Measurements from ENCODE around the gene HYCC1.

HYCC1 gene

DNA sequence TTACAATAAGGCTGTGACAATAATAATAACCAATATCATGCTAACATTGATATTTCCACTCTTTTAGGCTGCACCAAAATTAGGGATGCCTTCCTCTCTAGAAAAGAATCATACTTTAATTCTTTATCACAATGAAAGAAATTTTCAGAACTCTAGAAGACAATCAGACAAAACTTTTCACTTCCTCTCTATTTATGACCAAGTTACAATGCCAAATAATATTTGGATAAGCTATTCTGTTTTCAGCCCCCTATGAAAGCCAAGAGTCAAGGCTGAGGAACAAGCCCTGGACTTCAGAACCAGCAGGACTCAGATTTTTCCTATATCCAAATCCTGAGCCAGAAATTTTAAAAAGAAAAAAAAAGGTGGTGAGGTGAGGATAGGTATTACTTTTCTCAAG is 4.6 kb downstream of the HYCC1 start:
- ChIA-PET POLR2A (no interaction called here), CTCF (no interaction called here)
- DNase-seq (ENCODE audit: low read depth, low spot score) = no peak
- TF ChIP-seq, protein P1, sequence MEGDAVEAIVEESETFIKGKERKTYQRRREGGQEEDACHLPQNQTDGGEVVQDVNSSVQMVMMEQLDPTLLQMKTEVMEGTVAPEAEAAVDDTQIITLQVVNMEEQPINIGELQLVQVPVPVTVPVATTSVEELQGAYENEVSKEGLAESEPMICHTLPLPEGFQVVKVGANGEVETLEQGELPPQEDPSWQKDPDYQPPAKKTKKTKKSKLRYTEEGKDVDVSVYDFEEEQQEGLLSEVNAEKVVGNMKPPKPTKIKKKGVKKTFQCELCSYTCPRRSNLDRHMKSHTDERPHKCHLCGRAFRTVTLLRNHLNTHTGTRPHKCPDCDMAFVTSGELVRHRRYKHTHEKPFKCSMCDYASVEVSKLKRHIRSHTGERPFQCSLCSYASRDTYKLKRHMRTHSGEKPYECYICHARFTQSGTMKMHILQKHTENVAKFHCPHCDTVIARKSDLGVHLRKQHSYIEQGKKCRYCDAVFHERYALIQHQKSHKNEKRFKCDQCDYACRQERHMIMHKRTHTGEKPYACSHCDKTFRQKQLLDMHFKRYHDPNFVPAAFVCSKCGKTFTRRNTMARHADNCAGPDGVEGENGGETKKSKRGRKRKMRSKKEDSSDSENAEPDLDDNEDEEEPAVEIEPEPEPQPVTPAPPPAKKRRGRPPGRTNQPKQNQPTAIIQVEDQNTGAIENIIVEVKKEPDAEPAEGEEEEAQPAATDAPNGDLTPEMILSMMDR (IDR thresholded peaks at IDR 0.05; ENCODE audit: insufficient read depth, low read length, missing control alignments) = no peak
- no peak overlapping the region for H3K4me3 ChIP-seq (ENCODE audit: low read depth, low read length)

DNA sequence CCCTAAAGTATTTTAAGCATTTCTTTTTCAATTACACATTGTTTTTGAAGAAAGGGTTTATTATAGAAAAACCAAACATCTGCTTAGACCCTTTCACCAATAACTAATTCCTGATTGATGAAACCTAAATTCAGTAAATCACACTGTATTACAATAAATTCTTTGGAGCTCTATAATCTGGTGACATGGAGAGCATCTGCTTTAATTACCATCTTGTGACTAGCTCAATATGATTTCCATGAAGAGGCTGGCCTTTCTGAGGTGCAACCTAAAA is 9.7 kb downstream of the HYCC1 start:
- CTCF ChIA-PET = interaction anchor here (0.9 to 1.8 kb wide), 5 partner anchors 9 to 443 kb away, joined by 3 to 5 read pairs (median 3); partner anchors contain the start of gene HYCC1
- TF ChIP-seq, protein P1 (IDR thresholded peaks at IDR 0.05; ENCODE audit: insufficient read depth, low read length, missing control alignments) = no peak
- DNase-seq (ENCODE audit: low read depth, low spot score) = no peak
- POLR2A ChIA-PET = no interaction called here
- H3K4me3 ChIP-seq (ENCODE audit: low read depth, low read length) = no peak overlapping the region

DNA sequence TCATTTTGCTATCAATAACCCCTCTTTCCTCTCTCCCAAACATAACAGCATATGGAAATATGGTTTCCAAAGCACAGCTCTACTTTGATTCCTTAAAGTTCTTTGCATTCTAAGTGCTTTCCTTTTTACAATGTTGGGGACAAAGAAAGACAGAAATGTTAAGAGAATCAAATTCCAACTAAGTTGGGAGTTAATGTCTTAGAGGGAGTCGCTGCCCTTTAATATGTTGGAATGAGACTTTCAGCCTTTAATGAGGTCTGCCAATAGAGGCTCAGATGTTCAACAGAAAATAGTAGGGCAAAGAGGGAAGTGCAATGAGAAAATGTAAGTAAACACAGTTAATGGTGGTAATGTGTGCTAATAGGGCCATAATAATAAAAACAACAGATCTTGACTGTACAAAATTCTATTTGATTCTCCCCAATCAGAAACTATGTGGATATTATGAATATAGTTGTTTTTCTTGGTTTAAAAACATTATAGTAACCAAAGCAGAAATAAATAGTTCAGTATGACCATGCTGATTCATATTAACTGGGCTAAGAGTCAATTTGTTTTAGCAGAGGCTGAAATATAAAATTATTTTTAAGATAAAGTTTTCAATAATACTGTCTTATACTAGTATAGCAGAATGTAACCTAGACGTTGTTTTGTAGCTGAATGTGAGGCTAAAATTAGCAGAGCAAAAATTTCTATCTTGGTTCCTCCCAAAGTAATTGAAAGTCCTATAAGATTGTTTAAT is 10.3 kb downstream of the HYCC1 start:
- CTCF ChIA-PET = interaction anchor here (0.9 to 1.8 kb wide), 5 partner anchors 8 to 442 kb away, joined by 3 to 5 read pairs (median 3); partner anchors contain the start of gene HYCC1
- no peak for DNase-seq (ENCODE audit: low read depth, low spot score)
- TF ChIP-seq, protein P1 (IDR thresholded peaks at IDR 0.05; ENCODE audit: insufficient read depth, low read length, missing control alignments) = no peak
- H3K4me3 ChIP-seq (ENCODE audit: low read depth, low read length) = no peak overlapping the region
- POLR2A ChIA-PET = no interaction called here

DNA sequence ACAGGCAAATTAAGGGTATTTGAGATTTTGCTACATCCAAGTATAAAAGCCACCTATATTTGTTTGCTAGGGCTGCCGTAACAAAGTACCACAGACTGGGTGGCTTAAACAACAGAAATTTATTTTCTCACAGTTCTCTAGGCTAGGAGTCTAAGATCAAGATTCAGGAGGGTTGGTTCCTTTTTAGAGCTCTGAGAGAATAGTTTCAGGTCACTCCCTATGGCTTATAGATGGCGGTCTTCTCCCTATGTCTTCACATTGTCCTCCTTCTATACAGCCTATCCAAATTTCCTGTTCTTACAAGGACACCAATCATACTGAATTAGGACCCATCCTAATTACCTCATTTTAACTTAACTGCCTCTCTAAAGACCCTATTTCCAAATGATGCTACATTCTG is 11.2 kb downstream of the HYCC1 start:
- POLR2A ChIA-PET = no interaction called here
- no peak for DNase-seq (ENCODE audit: low read depth, low spot score)
- CTCF ChIA-PET = interaction anchor here (0.9 kb wide), 1 partner anchor 10 kb away, joined by 4 read pairs; no protein-coding TSS in a partner anchor
- TF ChIP-seq, protein P1 (IDR thresholded peaks at IDR 0.05; ENCODE audit: insufficient read depth, low read length, missing control alignments) = no peak
- no peak overlapping the region for H3K4me3 ChIP-seq (ENCODE audit: low read depth, low read length)

DNA sequence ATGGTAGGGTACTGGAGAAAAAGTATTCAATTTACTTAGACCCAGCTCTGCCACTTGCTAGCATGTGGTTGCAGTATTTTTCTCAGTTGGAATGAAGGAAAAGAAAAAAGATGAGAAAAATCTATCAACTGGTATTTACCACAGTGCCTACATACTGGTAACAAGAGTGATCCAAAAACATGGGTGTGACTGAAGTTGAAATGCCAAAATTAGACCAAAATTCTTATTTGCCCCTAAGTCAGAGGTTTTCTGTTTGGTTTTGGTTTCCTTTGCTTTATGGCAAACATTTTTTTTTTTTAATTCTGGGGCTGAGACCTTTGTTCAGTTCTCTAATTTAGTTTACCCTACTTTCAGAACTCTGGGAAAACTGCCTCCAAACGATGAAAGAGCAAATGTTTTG is 12.3 kb downstream of the HYCC1 start:
- DNase-seq (ENCODE audit: low read depth, low spot score) = no peak
- CTCF ChIA-PET = interaction anchor here (1.3 kb wide), 1 partner anchor 14 kb away, joined by 3 read pairs; no protein-coding TSS in a partner anchor
- no peak overlapping the region for H3K4me3 ChIP-seq (ENCODE audit: low read depth, low read length)
- POLR2A ChIA-PET = no interaction called here
- TF ChIP-seq, protein P1 (IDR thresholded peaks at IDR 0.05; ENCODE audit: insufficient read depth, low read length, missing control alignments) = no peak

DNA sequence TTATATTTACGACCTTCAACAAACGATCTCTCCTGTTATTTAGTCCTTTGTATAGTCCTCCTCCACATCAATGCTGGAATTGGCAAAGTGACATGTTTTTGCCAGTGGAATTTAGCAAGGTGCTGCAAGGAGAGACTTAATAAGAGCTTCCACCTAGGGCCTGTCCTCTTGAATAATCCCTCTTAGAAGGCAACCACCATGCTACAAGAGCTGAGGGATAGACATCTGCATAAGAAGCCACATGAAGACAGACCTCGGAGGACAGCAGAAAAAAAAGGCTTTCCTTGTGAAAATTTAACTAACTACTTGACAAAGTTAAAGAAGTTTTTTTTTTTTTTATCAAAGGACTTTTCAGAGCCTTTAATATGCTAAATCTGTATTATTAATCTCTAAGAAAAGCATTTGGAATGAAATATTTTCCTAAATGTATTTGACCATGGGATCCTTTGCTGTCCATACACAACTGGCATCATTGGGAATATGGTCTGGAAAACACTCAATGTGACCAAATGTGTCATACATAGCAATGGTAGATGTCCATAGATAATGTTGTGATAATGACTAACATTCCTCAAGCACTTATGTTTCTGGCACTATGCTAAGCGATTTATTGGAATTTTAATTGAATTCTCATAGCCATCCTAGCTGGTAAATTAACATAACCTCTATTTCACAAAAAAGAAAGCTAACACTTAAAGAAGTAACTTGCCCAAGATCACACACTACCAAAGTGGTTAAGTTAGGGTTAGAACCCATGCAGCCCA is 13.2 kb downstream of the HYCC1 start:
- POLR2A ChIA-PET = no interaction called here
- H3K4me3 ChIP-seq (ENCODE audit: low read depth, low read length) = no peak overlapping the region
- no peak for DNase-seq (ENCODE audit: low read depth, low spot score)
- CTCF ChIA-PET = interaction anchor here (1.0 to 1.3 kb wide), 2 partner anchors 15 to 55 kb away, joined by 3 read pairs; no protein-coding TSS in a partner anchor
- TF ChIP-seq, protein P1 (IDR thresholded peaks at IDR 0.05; ENCODE audit: insufficient read depth, low read length, missing control alignments) = no peak

Measured in AG04449 (cell line).